ENCODE measurements around the gene SLC35C1. TPM values are rescaled to one million over a fixed set of nuclear protein-coding genes. Genes with fewer than 3 reads are reported as not detected.
A peak's percentile ranks its signal among the peaks of the same experiment; 100 is the strongest.

SLC35C1 gene
- total and polyA plus RNA-seq, 2 of the 13 experiments (the other 11 are each of a cell fraction or from before 2014, with no cell fraction given): 2.9 to 7.0 TPM

DNA sequence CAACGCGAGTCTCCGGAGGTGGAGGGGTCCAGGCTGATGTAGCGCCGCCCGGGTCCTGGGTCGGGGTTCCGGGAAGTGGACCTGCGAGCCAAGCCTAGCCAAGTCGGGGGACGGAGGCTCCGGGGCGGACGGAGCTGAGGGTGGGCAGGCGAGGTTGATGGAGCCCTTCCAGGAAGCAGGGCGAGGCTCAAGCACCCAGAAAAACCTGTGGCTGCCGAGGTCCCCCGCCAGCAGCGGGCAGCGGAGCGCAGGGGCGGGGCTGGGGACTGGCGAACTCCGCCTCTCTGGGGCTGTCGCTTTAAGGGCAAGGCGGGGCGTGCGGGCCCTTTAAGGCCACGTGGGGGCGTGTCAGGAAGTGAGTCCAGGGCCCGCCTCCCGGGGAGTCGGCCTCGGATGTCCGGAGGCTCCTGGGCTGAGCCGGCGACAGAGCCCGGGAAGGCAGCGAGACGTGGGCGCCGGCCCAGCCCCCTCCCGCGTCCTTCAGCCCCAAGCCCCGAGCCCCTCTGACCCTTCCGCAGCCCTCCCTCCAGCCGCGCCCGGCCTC is at the start of gene SLC35C1 (continued):
- TF ChIP-seq KLF12 (CRISPR knock-in tag; IDR thresholded peaks at IDR 0.05; ENCODE audit: borderline replicate concordance): 0 out of 2 replicates have a peak, but pooled peaks have one; percentile 56
- TF ChIP-seq HDAC2 (CRISPR knock-in tag; IDR thresholded peaks at IDR 0.05): no peak
- TF ChIP-seq FUBP1 (CRISPR knock-in tag; IDR thresholded peaks at IDR 0.05; ENCODE audit: borderline replicate concordance): no peak
- no peak for TF ChIP-seq ZNF441 (CRISPR knock-in tag; IDR thresholded peaks at IDR 0.05; ENCODE audit: borderline replicate concordance)
- TF ChIP-seq SKI (IDR thresholded peaks at IDR 0.05; ENCODE audit: partially characterized antibody): no peak
- TF ChIP-seq ZSCAN5A (CRISPR knock-in tag; IDR thresholded peaks at IDR 0.05; ENCODE audit: borderline replicate concordance): no peak
- TF ChIP-seq ZNF562 (CRISPR knock-in tag; IDR thresholded peaks at IDR 0.05; ENCODE audit: borderline replicate concordance): no peak
- TF ChIP-seq, protein P1, sequence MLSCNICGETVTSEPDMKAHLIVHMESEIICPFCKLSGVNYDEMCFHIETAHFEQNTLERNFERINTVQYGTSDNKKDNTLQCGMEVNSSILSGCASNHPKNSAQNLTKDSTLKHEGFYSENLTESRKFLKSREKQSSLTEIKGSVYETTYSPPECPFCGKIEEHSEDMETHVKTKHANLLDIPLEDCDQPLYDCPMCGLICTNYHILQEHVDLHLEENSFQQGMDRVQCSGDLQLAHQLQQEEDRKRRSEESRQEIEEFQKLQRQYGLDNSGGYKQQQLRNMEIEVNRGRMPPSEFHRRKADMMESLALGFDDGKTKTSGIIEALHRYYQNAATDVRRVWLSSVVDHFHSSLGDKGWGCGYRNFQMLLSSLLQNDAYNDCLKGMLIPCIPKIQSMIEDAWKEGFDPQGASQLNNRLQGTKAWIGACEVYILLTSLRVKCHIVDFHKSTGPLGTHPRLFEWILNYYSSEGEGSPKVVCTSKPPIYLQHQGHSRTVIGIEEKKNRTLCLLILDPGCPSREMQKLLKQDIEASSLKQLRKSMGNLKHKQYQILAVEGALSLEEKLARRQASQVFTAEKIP (CRISPR knock-in tag; IDR thresholded peaks at IDR 0.05; ENCODE audit: borderline replicate concordance): no peak
- no peak; the same call in 1 of the 2 replicates for TF ChIP-seq ZNF274 (CRISPR knock-in tag; IDR thresholded peaks at IDR 0.05)
- TF ChIP-seq SPEN (CRISPR knock-in tag; IDR thresholded peaks at IDR 0.05; ENCODE audit: low read depth): 0 out of 2 replicates have a peak, but pooled peaks have one; percentile 10
- 0 out of 2 replicates have a peak, but pooled peaks have one; percentile 25 for TF ChIP-seq ZNF280D (CRISPR knock-in tag; IDR thresholded peaks at IDR 0.05)
- TF ChIP-seq HNF4G (IDR thresholded peaks at IDR 0.05; ENCODE audit: borderline replicate concordance, low read depth, low read length): no peak
- TF ChIP-seq HNF4G (CRISPR knock-in tag; IDR thresholded peaks at IDR 0.05; ENCODE audit: borderline replicate concordance, low read depth): no peak
- TF ChIP-seq HCFC1 (IDR thresholded peaks at IDR 0.05; ENCODE audit: low read depth, low read length): no peak
- TF ChIP-seq ZNF501 (CRISPR knock-in tag; IDR thresholded peaks at IDR 0.05): 0 out of 2 replicates have a peak, but pooled peaks have one; percentile 37
- no peak for TF ChIP-seq KAT2B (IDR thresholded peaks at IDR 0.05; ENCODE audit: borderline replicate concordance, low read depth, low read length)
- TF ChIP-seq PREB (CRISPR knock-in tag; IDR thresholded peaks at IDR 0.05): no peak
- TF ChIP-seq SETDB1 (CRISPR knock-in tag; IDR thresholded peaks at IDR 0.05; ENCODE audit: borderline replicate concordance): no peak
- no peak for TF ChIP-seq ZNF709 (CRISPR knock-in tag; IDR thresholded peaks at IDR 0.05)
- TF ChIP-seq ZNF773 (CRISPR knock-in tag; IDR thresholded peaks at IDR 0.05; ENCODE audit: borderline replicate concordance): no peak; the same call in 1 of the 2 replicates
- TF ChIP-seq SATB2 (CRISPR knock-in tag; IDR thresholded peaks at IDR 0.05): no peak

Measured in HepG2 (cell line).